IMR-90 (cell line): ENCODE measurements around the gene NRDC.

Experiments used
- BHLHE40 ChIP-seq: fragments of 150-350 bp; IDR thresholded peaks from 2 replicates; pipeline ENCODE4 v1.6.1; 2016; ENCODE audit warnings: mild to moderate bottlenecking, low read depth, low read length
- FOS ChIP-seq: fragments of 150-350 bp; IDR thresholded peaks from 2 replicates; pipeline ENCODE4 v1.6.1; 2016; ENCODE audit warnings: low read depth, low read length
- POLR2A ChIP-seq: IDR thresholded peaks from 2 replicates; pipeline ENCODE4 v1.6.1; 2012; ENCODE audit warnings: mild to moderate bottlenecking, low read depth, low read length
- RCOR1 ChIP-seq: IDR thresholded peaks from 2 replicates; pipeline ENCODE4 v1.6.1; 2012; ENCODE audit warnings: mild to moderate bottlenecking, low read length, improper control_type of control experiment; ENCODE audit not compliant: insufficient replicate concordance
- USF2 ChIP-seq: fragments of 150-350 bp; IDR thresholded peaks from 2 replicates; pipeline ENCODE4 v1.6.1; 2017; ENCODE audit warnings: mild to moderate bottlenecking, antibody characterized with exemption, low read length, low read depth
- TF ChIP-seq, protein P1 (sequence below): conservative IDR thresholded peaks from 2 replicates; pipeline ENCODE4 v1.5.1; 2012; ENCODE audit warnings: mild to moderate bottlenecking, low read depth, low read length, improper control_type of control experiment

DNA sequence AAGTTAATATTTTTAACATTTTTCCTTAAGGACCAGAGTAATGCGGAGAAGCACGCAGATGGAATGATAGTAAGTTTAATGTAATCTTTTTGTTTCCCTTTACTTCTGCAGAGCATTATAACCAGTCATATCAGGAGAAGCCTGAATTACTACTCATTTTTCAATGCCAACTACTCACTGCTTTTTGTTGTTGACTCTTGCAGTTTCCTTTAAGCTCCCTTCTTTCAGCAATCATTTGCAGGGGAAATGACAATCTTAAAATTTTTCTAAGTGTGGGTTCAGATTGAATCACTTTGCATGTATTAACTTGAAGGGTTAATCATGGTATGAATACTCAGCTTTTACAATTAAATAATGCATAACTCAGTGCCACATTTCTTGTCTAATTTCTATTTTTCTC, 122.2 kb downstream of the NRDC start:
- TF ChIP-seq, protein P1, sequence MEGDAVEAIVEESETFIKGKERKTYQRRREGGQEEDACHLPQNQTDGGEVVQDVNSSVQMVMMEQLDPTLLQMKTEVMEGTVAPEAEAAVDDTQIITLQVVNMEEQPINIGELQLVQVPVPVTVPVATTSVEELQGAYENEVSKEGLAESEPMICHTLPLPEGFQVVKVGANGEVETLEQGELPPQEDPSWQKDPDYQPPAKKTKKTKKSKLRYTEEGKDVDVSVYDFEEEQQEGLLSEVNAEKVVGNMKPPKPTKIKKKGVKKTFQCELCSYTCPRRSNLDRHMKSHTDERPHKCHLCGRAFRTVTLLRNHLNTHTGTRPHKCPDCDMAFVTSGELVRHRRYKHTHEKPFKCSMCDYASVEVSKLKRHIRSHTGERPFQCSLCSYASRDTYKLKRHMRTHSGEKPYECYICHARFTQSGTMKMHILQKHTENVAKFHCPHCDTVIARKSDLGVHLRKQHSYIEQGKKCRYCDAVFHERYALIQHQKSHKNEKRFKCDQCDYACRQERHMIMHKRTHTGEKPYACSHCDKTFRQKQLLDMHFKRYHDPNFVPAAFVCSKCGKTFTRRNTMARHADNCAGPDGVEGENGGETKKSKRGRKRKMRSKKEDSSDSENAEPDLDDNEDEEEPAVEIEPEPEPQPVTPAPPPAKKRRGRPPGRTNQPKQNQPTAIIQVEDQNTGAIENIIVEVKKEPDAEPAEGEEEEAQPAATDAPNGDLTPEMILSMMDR = no peak
- TF ChIP-seq RCOR1 = no peak
- no peak for TF ChIP-seq POLR2A
- TF ChIP-seq BHLHE40 = no peak
- no peak for TF ChIP-seq FOS
- TF ChIP-seq USF2 = no peak
